Right lung (tissue), 5 donors: ENCODE results near the gene APOL2. TPM values are rescaled to one million over a fixed set of nuclear protein-coding genes. Genes with fewer than 3 reads are reported as not detected.
"Not testable (repeated sequence)": the region's sequence is repeated elsewhere in the genome, so short reads cannot be mapped to it uniquely, and the experiment has no call there.

Experiments
- DNase-seq, 2 donors: peaks; one replicate each; pipeline ENCODE4 v3.0.0-alpha.2; 2013
- polyA plus RNA-seq, 5 donors: library from polyadenylated mRNA; unstranded; fragments of 120-200 nt; gene quantifications; one replicate each; pipeline versions ENCODE4 v1.2.1 to v1.2.3, GENCODE V29; 2013; ENCODE audit warnings: inconsistent platforms in 1 of 5, low replicate concordance in 1 of 5; ENCODE audit not compliant: insufficient read length in 5 of 5, insufficient read depth in 1 of 5

The APOL2 gene
- polyA plus RNA-seq, 5 donors, result 28.9 to 32.7 (median 29.9) TPM

DNA sequence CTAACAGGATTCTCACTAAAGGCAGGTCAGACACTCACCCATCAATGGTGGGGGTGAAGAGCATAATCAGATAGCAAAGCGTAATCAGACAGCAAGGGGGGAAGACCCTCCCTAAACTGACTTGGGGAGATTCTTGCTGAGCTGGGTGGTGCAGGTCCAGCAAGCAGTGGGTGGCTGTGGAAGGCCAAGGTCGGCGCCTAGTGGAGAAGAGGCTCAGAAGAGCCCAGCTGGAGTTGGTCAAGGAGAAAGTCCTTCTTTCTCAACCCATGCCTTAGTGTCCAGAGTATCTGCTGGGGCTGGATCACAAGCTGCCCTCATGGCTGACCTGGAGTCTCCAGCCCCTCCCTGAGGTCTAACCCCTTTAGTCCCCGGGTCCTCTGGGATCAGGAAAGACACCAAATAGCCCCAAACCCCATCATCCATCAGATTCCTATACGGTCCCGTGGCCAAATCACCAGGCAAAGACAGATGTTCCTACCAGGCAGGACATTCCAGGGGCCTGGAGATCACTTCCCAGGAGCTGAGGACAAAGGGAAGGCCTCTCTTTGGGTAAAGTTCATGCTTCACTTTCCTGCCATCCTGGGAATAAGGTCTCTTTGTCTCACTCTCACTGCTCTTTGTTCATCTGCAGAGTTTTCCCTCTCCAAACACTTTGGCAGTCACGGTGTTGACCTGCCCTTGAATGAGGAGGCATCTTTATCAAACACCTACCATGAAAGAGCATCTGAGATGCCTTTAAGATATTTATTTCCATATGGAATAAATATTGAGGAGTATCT lies 24.7 kb upstream of the APOL2 start:
- not testable (repeated sequence) for DNase-seq

GRCh38 chr22:36263216-36263673 lies 23.9 kb upstream of the APOL2 start:
- not testable (repeated sequence) for DNase-seq

GRCh38 chr22:36262307-36262706 lies 23.0 kb upstream of the APOL2 start:
- not testable (repeated sequence) for DNase-seq

GRCh38 chr22:36261675-36262074 lies 22.3 kb upstream of the APOL2 start:
- not testable (repeated sequence) for DNase-seq

DNA sequence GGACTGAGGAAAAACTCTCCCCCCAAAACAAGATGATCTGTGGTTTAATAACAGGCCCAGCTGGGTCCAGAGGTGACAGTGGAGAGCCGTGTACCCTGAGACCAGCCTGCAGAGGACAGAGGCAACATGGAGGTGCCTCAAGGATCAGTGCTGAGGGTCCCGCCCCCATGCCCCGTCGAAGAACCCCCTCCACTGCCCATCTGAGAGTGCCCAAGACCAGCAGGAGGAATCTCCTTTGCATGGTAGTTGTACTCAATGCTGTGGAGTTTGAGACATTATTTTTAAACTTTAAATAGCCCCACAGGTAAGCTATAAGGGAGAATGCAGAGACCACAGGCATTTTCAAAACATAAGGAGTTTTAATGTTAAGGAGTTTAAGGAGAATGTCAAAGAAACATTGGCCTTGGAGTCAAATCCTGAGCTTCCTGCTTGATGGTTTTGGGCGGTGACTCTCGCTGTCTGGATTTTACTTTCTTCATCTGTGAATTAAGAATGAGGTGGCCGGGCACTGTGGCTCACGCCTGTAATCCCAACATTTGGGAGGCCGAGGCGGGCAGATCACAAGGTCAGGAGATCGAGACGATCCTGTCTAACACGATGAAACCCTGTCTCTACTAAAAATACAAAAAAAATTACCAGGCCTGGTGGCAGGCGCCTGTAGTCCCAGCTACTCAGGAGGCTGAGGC lies 20.4 kb upstream of the APOL2 start:
- no peak for DNase-seq

DNA sequence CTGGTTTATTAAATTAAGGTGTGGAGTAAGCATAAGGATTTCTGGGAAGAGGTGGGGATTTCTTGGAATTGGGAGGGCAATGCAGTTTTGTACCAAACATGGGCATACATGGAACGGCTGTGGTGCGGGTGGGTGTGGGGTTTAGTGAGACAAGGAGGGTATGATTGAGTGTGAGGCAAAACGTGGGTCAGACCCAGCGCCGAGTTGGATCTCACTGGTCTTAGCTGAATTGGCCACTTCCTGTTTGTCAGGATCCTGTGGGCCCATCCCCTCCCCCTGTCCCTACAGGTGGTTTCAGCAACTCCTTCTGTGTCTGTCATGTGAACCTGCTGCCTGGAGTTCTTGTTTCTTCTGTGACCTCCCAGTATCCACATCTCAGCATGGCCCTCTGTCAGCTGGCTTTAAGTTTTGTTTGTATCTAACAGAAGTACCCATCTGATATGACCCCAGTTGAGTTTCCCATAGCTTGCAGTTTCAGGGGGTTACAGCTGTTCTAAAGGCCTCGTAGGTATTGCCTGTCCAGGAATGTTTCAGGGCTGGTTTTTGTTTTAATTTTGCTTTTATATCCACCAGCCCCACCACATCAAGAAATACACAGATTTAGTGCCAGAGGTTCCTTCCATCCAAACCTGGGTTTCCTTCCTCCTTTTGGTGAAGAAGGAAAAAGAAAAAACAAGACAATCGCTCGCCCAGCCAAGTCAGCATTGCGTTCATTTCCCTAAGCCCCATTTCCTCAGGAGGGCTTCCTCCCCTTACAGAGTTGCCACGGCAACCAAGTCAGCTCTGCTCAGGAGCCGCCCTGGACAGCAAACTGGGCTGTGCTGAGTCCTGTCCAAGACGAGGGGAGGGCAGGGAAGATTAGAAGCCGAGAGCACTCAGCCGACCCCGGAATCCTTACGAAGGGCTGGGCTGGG lies 19.6 kb upstream of the APOL2 start:
- DNase-seq, result peak; percentile 44 to 66

- DNase-seq, result no peak
Observed at GRCh38 chr22:36257948-36258670, 18.8 kb upstream of the APOL2 start.

GRCh38 chr22:36257308-36257707 lies 18.0 kb upstream of the APOL2 start:
- no peak for DNase-seq

DNA sequence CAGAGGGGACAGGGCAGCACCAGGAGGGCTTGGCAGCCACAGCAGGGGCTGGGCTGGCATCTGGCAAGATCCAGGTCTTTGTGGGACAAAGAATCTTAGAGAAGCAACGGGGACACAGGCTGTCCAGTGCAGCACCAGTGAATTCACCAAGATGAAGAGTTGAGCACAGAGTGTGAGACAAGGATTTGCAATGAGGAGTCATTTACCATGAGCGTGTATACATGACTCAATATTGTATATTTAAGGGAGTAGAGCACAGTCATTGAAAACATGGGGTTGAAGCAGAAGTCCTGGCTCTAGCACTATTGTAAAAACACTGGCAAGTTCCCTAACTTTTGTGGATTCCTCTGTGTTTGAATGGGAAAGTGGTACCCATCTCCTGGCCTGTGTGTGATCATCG lies 17.2 kb upstream of the APOL2 start:
- DNase-seq, result no peak

GRCh38 chr22:36255572-36255971 lies 16.2 kb upstream of the APOL2 start:
- not testable (repeated sequence) for DNase-seq

DNA sequence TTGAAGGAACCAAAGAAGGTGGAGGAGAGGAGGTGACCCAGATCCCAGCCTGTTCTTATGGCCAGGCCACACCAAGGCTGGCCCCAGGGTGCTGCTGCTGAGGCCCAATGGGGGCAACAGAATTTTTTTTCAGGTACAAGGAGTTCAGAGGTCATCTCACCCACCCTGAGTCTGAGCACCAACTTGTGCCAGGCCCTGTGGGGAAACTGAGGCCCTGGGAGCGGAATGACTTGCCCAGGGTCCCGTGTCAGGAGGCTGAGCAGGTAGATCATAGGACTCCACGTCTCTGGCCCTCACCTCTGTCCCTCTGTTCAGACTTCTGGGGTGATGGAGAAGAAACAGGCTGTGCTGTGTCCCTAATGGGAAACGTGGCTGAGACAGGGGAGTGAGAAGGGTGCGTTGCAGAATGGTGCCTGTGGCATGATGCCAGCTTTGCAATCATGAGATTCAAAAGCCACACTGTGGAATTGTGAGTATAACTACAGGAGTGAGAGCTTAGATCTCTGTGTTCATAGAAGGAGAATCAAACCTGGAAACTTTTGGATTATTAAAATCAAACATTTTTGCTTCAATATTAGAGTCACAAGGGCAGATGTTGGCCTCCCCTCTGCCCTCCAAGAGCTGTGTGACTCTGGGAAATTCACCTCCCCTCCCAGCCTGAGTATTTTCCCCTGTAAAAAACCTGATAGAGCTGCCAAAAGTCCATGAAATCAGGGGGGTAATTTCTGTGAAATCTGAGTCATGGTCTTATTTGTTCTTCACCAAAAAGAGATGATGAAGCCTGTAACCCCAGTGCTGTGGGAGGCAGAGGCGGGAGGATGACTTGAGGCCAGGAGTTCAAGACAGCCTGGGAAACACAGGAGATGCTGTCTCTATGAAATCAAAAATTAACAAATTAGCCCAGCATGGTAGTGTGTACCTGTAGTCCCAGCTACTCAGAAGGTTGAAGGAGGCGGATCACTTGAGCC lies 14.5 kb upstream of the APOL2 start:
- DNase-seq, result no peak

- DNase-seq, result no peak
Observed at GRCh38 chr22:36252754-36253522, 13.6 kb upstream of the APOL2 start, which contains the start of gene APOL1. APOL1 (plus strand) TSS chr22:36253133; CDS start chr22:36254956, 1,823 bp downstream.

DNA sequence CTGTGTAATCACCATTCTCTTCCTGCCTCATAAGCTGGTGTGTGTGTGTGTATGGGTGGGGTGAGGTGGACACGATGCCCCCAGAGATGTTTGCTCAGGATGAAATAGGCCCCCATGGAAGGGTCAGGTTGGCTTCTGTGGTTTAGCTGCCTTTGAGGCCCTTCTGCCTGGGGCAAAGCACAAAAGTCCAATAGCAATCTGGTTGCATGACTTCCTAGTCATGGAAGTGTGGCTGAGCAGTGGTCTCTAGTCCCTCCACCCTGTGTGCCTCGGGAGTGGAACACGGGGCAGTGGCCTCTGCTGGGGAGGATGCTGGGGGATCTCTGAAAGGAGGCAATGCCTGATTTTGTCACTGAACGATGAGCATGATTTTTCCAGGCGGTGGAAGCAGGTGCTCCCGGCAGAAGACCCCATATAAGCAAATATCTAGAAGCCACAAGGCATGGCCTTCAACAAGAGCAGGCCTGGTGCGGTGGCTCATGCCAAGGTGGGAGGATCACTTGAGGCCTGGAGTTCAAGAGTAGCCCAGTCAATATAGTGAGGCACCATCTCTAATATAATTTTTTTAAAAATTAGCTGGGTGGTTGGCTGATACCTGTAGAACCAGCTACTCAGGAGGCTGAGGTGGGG lies 12.8 kb upstream of the APOL2 start:
- not testable (repeated sequence) for DNase-seq

DNA sequence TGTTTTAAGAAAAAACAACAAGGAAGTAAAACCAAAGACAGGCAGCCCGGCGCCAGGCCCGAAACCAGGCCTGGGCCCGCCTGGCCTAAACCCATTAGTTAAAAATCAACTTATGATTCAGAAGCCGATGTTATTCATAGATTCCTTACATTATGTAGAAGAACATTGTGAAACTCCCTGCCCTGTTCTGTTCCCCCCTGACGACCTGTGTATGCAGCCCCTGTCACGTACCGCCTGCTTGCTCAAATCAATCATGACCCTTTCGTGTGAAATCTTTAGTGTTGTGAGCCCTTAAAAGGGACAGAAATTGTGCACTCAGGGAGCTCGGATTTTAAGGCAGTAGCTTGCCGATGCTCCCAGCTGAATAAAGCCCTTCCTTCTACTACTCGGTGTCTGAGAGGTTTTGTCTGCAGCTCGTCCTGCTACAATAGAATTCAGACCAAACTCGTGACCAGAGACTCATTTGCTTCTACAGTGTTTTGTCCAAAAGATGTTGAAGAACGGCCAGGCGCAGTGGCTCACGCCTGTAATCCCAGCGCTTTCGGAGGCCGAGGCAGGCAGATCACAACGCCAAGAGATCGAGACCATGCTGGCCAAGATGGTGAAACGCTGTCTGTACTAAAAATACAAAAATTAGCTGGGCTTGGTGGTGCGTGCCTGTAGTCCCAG lies 11.1 kb upstream of the APOL2 start:
- not testable (repeated sequence) for DNase-seq

GRCh38 chr22:36249160-36249559 lies 9.8 kb upstream of the APOL2 start:
- DNase-seq, result no peak

DNA sequence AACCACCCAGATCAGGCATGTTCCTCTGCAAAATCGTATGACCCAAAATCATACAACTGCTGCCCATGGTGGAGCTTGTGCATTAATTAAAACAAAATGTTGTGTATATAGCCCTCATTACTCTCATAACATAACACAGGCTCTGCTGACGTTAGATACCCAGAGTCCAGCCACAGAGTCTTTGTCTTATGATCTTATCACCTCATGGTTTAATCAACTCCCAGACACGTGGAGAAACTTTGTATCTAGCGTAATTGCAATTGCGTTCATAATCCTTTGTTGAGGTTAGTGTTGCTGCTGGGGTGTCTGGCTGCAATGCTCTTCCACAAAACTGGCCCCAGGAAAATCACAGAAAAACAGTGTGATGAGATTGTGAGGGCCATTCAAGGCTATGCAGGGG lies 8.6 kb upstream of the APOL2 start:
- DNase-seq, result no peak

- no peak for DNase-seq
Observed at GRCh38 chr22:36246718-36247117, 7.4 kb upstream of the APOL2 start.

DNA sequence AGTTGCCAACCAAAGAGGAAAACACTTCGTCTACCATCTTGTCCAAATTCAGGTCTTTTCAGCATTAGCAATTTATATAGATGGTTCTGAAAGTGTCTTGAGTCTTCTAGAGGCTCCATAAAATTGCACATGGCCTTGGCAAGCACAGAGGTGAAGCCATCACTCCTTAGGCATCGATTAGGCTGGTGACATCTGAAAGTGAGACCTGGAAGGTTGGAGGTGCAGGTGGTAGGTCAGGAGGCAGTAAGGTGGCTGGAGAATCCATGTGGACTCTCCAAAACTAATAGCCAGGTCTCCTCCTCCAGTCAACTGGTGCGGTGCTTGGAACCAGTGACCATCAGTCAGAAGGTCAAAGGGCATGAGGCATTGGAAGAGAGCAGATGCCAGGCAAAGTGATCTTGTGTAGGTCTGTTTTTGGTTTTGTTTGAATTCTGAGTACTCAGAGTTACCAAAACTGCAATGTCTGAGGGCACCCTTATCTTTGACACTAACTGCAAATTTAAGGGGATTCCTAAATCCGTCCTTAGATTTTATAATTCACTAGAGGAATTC lies 6.6 kb upstream of the APOL2 start:
- DNase-seq, result no peak
